Esophagus muscularis mucosa (tissue), 4 donors: Measurements from ENCODE around the gene PLPPR1.

Experiments
- CTCF ChIP-seq, 3 experiments: fragments of 200-600 bp in 2 of 3; fragments of 450-650 bp in 1 of 3; sonication (generic) in 2 of 3; IDR thresholded peaks; one replicate each; pipeline ENCODE4 v1.5.1; 2017 to 2019; ENCODE audit warnings: antibody characterized with exemption in 3 of 3, mild to moderate bottlenecking in 2 of 3, moderate library complexity in 1 of 3
- EP300 ChIP-seq: sonication (generic); formaldehyde crosslinking; IDR thresholded peaks from one replicate; pipeline ENCODE4 v1.6.1; 2017; ENCODE audit warnings: antibody characterized with exemption
- POLR2AphosphoS5 ChIP-seq, 2 donors: sonication (generic); formaldehyde crosslinking; IDR thresholded peaks; one replicate each; pipeline ENCODE4 v1.6.1; 2017; ENCODE audit warnings: antibody characterized with exemption in 2 of 2

DNA sequence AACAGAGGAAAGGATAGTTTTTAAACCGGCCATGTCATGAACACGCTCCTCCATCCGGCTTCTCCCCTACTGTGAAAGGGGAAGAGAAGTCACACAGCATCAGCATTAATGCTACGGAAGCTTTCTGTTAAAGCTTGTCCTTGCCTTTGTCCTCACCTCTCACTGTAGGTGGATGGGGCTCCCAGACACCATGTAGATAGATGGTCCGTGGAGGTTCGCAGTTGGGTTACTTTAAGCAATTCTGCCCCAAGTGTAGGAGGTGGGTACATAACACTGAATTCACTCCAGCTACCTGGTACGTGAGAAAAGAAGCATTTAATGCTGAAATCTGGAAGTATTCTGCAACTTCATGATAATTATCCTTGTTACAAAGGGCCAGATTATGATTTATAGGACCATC, 190.5 kb downstream of the PLPPR1 start:
- no peak for TF ChIP-seq CTCF (IDR thresholded peaks at IDR 0.05)
- no peak for TF ChIP-seq EP300
- TF ChIP-seq POLR2AphosphoS5 (IDR thresholded peaks at IDR 0.05), result no peak
